ENCODE measurements around the gene PTPRM. TPM values are rescaled to one million over a fixed set of nuclear protein-coding genes. Genes with fewer than 3 reads are reported as not detected.

PTPRM gene
- total RNA-seq, 2 experiments from 2014 or later: 2.1 to 3.0 TPM

- POLR2A ChIA-PET: interaction anchor here (0.5 kb wide), 1 partner anchor 609 kb away, joined by 3 read pairs; no protein-coding TSS in a partner anchor
- DNase-seq (no peak), ATAC-seq (no peak)
- no peaks in the 10 kb centered on the region for H3K27me3 Mint-ChIP-seq
- no peak overlapping the region for H3K27ac Mint-ChIP-seq
- no peaks in the 10 kb centered on the region for H3K9me3 Mint-ChIP-seq
- no peak overlapping the region for H3K4me3 Mint-ChIP-seq
- no peaks in the 10 kb centered on the region for H3K4me1 Mint-ChIP-seq (ENCODE audit: low read depth)
- no peaks in the 10 kb centered on the region for H3K36me3 Mint-ChIP-seq (ENCODE audit: low read depth)
- intact Hi-C loops (cut with micrococcal nuclease): no loop called here
- no peak for TF ChIP-seq CTCF (IDR thresholded peaks at IDR 0.05)
- CTCF ChIA-PET: no interaction called here
These were observed 888.8 kb downstream of the PTPRM start for GRCh38 chr18:8455661-8456614.

All from activated CD8-positive, alpha-beta T cell treated with anti-CD3 and anti-CD28 coated beads for 36 hours (primary cell).